ENCODE data around the gene LRRC8C.

The LRRC8C gene

GRCh38 chr1:89759036-89759435, 126.1 kb downstream of the LRRC8C start:
- in situ Hi-C loops (cut with MboI; ENCODE audit: low sequenced_read_pairs) = loop anchor here (25.0 kb wide), 2 partner anchors 122 to 247 kb away; partner anchors contain the start of genes LRRC8B and LRRC8C

DNA sequence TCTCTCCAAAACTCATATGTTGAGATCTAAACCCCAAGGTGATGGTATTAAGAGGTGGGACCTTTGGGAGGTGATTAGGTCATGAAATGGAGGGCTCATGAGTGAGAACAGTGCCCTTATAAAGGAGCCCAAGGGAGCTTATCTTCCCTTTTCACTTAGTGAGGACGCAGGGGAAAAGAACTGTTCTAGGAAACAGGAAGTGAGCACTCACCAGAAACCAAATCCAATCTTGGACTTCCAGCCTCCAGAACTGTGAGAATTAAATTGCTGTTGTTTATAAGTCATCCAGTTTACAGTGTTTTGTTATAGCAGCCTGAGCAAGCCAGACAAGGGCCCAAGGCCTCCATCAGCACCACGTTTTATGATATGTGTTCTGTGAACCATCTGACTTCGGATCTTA, 127.6 kb downstream of the LRRC8C start:
- in situ Hi-C loops (cut with MboI; ENCODE audit: low sequenced_read_pairs) = loop anchor here (25.0 kb wide), 2 partner anchors 123 to 248 kb away; partner anchors contain the start of genes LRRC8B and LRRC8C

- in situ Hi-C loops (cut with MboI; ENCODE audit: low sequenced_read_pairs) = loop anchor here (25.0 kb wide), 2 partner anchors 124 to 249 kb away; partner anchors contain the start of genes LRRC8B and LRRC8C
These were observed 128.4 kb downstream of the LRRC8C start for GRCh38 chr1:89761338-89761737.

- in situ Hi-C loops (cut with MboI; ENCODE audit: low sequenced_read_pairs) = loop anchor here (25.0 kb wide), 2 partner anchors 125 to 250 kb away; partner anchors contain the start of genes LRRC8B and LRRC8C
These were observed 129.0 kb downstream of the LRRC8C start for GRCh38 chr1:89761901-89762300.

DNA sequence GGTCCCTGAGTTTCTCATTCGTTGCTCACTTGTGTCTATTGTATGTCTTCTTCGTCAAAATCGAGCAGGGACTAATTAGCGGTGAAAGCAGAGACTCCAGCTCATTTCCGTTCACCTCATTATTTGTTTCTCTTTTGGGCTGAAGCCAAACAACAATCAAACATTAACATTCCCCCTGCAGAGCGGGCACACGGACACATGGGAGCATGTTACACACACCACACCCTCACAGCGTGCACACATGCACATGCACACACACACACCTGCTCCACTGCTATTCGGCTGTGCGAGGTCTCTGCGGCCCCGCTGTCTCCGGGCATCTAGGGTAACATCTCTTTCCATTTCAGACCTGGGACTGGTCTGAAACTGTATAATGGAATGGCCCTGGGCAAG, 129.5 kb downstream of the LRRC8C start:
- in situ Hi-C loops (cut with MboI; ENCODE audit: low sequenced_read_pairs) = loop anchor here (25.0 kb wide), 2 partner anchors 125 to 250 kb away; partner anchors contain the start of genes LRRC8B and LRRC8C

- in situ Hi-C loops (cut with MboI; ENCODE audit: low sequenced_read_pairs) = loop anchor here (25.0 kb wide), 2 partner anchors 126 to 251 kb away; partner anchors contain the start of genes LRRC8B and LRRC8C
These were observed 130.1 kb downstream of the LRRC8C start for GRCh38 chr1:89762779-89763648.

GRCh38 chr1:89763649-89763986, 130.7 kb downstream of the LRRC8C start:
- in situ Hi-C loops (cut with MboI; ENCODE audit: low sequenced_read_pairs) = loop anchor here (25.0 kb wide), 2 partner anchors 126 to 251 kb away; partner anchors contain the start of genes LRRC8B and LRRC8C

DNA sequence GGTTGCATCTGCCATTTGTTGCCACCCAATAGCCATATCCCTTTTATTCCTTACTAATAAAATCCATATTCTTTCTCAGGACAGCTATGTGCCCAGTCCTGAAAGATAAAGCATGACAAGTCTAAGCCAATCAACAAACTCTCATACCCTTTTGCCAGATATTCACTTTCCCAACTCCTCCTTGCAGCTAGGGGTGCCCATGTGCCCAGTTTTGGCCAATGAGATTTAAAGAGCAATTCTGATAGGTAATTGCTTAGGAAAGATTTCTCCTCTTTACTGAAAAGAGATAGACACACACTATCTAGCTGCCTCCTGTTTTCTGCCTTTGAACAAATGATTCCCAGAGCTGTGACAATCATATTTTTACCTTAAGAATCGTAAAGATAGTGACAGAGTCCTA, 132.9 kb downstream of the LRRC8C start:
- in situ Hi-C loops (cut with MboI; ENCODE audit: low sequenced_read_pairs) = loop anchor here (25.0 kb wide), 2 partner anchors 128 to 253 kb away; partner anchors contain the start of genes LRRC8B and LRRC8C

DNA sequence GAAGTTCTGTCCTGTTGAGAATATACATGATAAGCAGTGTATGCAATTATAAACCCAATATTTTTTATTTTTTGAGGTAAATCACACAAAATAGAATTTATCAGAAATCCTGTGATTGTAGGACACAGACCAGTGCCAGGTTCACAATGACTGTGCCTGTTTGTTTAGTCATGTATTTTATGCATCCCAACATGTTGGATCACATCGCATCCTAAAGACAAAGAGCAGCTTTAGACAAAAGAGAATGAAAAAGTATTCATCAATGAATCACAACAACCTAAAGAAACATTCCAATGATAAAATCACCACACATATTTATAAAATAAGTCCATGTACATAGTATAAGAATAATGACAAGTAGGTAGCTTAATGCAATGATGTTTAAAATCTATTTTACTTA, 134.7 kb downstream of the LRRC8C start:
- in situ Hi-C loops (cut with MboI; ENCODE audit: low sequenced_read_pairs) = loop anchor here (25.0 kb wide), 2 partner anchors 130 to 255 kb away; partner anchors contain the start of genes LRRC8B and LRRC8C
